Measurements from ENCODE around the gene ATP5PO.

The ATP5PO gene, protein sequence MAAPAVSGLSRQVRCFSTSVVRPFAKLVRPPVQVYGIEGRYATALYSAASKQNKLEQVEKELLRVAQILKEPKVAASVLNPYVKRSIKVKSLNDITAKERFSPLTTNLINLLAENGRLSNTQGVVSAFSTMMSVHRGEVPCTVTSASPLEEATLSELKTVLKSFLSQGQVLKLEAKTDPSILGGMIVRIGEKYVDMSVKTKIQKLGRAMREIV

DNA sequence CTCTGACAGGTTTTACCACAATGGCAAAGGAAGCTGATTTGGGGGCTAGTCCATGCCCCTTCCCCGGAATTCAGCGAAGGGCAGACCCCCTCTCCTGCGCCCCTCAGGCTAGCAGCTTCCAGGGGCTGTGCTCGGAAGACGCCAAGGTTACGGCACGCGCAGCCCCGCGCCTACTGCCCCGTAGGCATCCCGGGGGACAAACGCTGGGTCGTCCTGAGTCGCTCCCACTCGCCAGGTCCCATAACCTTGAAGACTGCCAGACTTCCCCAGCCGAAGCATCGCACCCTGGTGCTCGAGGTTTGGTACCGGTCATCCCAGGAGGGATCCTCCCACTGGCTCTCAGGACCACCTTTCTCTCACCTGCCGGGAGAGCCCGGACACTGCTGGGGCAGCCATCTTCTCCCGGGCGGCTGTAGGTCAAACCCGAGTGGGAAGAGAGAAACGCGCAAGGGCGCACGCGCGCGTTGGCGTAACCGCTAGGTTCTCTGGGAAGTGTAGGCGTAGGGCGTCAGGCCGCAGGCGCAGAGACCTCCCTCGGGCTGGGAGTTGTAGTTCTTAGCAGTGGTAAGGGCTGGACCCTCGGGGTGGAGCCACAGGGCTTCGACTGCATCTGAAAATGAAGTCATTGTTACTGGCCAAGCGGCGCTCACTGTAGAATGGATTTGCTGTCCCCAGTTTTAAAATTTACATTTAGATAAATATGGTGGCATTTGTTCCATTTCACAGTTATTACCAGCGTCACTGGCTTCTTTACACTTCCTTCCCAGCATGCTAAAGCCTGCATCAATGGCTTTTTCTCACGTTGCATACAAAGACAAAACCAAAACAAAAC, at the start of gene ATP5PO:
Gene ATP5PO, minus strand, starts transcription at position 437 of the 832 bp plus-strand sequence. Its CDS starts 41 bp downstream, at position 396.
- DNase-seq: peak; percentile 94

DNA sequence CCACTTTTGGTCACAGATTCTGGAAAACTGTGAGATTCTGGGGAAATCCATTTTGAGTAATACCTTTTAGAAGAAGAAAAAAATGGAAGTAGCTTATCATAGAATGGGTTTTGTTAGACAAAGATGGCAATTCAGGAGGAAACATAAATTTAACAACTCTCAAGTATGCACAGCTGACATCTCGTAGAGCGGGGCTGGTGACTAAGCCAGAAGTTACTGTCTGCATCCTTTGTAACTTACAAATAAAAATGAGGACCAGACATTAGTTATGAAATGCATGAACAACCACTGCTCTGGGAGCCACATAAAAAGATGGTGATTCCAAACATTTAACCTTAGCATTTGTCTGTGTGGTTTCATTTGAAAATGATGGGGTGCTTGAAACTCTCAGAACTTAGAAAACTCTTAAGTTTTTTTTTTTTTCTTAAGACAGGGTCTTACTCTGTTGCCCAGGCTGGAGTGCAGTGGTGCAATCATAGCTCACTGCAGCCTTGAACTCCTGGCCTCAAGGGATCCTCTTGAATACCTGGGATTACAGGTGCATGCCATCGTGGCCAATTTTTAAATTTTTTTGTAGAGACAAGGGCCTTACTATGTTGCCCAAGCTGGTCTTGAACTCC, 49.2 kb upstream of the ATP5PO start:
- DNase-seq: no peak

GRCh38 chr21:33963848-33964555, 48.4 kb upstream of the ATP5PO start:
- DNase-seq: no peak

- no peak for DNase-seq
Measured at GRCh38 chr21:33962290-33962689, 46.7 kb upstream of the ATP5PO start.

GRCh38 chr21:33961061-33961460, 45.5 kb upstream of the ATP5PO start:
- DNase-seq: no peak

DNA sequence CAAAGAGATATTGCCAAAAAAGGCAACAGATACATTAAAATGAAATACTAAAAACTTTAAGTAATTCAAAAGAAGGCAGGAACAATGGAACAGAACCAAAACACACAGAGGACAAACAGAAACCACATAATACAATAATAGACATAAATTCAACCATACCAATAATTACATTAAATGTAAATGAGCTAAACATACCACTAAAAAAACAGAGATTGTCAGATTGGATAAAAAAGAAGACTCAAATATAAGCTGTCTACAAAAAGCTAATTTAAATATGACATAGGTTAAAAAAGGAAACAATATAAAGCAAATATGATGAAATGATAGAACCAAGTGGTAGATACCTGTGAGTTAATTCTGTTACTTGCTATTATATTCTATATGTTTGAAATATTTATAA, 44.1 kb upstream of the ATP5PO start:
- no peak for DNase-seq

GRCh38 chr21:33954395-33954794, 38.8 kb upstream of the ATP5PO start:
- no peak for DNase-seq

- DNase-seq: no peak
Measured at GRCh38 chr21:33951276-33952178, 35.9 kb upstream of the ATP5PO start.

- no peak for DNase-seq
Measured at GRCh38 chr21:33950431-33951079, 35.0 kb upstream of the ATP5PO start.

DNA sequence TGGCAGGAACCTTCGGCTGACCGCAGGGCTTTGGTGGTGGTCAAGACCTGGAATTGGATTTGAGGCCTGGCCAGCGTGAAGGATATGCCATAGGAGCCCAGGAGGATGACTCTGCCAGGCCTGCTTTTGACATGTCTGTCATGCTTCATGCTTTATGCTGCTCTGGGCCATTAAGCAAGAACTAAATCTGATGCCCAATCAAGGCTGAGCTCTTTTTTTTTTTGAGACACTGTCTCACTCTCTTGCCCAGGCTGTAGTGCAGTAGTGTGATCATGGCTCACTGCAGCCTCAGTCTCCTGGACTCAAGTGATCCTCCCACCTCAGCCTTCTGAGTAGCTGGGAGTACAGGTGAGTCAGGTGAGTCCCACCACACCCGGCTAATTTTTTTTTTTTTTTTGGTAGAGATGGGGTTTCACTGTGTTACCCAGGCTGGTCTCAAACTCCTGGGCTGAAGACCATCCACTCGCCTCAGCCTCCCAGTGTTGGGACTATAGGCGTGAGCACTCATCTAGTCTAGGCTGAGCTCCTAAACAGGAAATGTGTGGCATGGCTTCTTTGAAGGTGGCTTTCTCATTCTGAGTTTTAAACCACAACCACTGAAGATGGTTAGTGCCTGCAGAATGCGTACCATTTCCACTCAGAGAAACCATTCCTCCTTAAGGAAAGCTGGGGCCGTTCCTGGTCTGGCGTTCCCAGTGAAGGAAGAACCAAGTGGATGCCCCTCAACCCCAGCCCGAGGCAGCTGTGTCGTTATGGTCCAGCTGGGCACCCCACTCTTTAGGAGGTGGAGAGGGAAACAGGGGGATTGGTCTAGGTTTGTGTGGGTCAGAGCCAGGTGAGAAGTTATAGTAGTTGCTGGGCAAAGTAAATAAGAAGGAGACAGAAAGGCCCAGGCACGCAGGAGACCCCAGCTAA, 34.2 kb upstream of the ATP5PO start:
- DNase-seq: no peak

GRCh38 chr21:33948951-33949444, 33.4 kb upstream of the ATP5PO start:
- DNase-seq: no peak

- peak; percentile 52 for DNase-seq
Measured at GRCh38 chr21:33948096-33948950, 32.7 kb upstream of the ATP5PO start.

- DNase-seq: peak; percentile 75
Measured at GRCh38 chr21:33947451-33948095, 32.0 kb upstream of the ATP5PO start.

DNA sequence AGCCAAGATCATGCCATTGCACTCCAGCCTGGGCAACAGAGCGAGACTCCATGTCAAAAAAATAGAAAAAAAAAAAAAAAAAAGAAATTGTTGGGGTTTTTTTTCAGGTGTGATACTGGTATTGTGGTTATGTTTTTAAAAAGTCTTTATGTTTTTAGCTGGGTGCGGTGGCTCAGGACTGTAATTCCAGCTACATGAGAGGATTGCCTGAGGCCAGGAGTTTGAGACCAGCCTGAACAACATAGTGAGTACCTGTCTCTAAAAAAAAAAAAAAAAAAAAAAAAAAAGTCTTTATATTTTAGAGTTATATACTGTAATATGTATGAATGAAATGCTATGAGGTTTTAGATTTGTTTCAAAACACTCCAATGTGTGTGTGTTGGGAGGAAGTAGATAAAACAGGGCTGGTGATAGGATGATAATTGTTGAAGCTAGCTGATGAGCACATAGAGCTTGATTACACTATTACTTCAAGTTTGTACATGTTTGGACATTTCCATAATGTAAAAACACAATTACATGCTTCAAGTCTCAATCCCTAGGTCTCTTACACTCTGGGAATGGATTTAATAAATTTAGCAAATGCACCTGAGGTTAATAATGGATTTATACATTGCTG, 30.2 kb upstream of the ATP5PO start:
- no peak for DNase-seq

DNA sequence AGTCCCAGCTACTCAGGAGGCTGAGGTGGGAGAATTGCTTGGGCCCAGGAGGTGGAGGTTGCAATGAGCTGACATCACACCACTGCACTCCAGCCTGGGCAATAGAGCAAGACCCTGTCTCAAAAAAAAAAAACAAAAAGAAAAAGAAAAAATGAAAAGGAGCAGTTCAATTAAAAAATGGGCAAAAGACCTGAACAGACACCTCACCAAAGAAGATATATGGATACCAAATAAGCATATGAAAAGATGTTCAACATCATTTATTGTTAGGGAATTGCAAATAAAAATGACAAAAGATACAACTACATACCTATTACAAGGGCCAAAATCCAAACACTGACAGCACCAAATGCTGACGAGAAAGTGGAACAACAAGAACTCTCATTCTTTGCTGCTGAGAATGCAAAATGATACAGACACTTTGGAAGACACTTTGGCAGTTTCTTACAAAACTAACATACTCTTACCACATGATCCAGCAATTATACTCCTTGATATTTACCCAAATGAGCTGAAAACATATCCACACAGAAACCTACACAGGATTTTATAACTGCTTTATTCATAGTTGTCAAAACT, 28.7 kb upstream of the ATP5PO start:
- no peak for DNase-seq

GRCh38 chr21:33943293-33943692, 27.7 kb upstream of the ATP5PO start:
- DNase-seq: no peak

GRCh38 chr21:33942426-33942825, 26.8 kb upstream of the ATP5PO start:
- no peak for DNase-seq

DNA sequence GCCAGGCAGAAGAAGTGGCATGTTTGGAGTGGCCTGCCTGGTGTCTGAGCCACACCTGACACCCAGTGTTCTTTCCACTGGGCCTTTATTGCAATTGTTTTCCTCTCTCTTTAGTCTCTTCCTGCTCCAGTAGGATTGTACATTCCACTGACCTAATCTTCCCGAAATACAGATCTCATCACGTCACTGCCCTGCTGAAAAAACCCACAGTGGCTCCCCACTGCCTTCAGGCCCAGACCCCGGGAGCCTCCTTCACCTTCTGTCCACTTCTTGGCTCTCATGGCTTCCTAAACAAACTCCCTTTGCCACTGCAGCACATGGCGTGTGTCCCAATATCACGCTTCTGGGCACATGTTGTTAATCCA, 25.3 kb upstream of the ATP5PO start:
- no peak for DNase-seq

All from stimulated activated CD4-positive, alpha-beta T cell treated with anti-CD3 and anti-CD28 coated beads, Interleukin-12 subunit alpha, Interleukin-12 subunit beta, amount 100 ng/mL, for 4 hours (primary cell).